Occipital lobe (tissue), 2 donors: ENCODE measurements around the gene UBE2U. TPM values are rescaled to one million over a fixed set of nuclear protein-coding genes. Genes with fewer than 3 reads are reported as not detected.
"Not testable (repeated sequence)": the region's sequence is repeated elsewhere in the genome, so short reads cannot be mapped to it uniquely, and the experiment has no call there.

ENCODE experiments used
- DNase-seq: peaks from one replicate; lab custom pipeline; 2025; lab: John Stamatoyannopoulos, UW
- total RNA-seq: library from RNA; depleted of rRNA; stranded (reverse); fragments of >200 nt; gene quantifications from one replicate; pipeline ENCODE4 v1.2.3, GENCODE V29; 2014

UBE2U gene
- total RNA-seq, 1 donor from 2014 or later: not detected

GRCh38 chr1:64239519-64239918 lies 36.1 kb downstream of the UBE2U start:
- not testable (repeated sequence) for DNase-seq

- DNase-seq: no peak
These were observed 36.8 kb downstream of the UBE2U start for GRCh38 chr1:64240206-64240605.

DNA sequence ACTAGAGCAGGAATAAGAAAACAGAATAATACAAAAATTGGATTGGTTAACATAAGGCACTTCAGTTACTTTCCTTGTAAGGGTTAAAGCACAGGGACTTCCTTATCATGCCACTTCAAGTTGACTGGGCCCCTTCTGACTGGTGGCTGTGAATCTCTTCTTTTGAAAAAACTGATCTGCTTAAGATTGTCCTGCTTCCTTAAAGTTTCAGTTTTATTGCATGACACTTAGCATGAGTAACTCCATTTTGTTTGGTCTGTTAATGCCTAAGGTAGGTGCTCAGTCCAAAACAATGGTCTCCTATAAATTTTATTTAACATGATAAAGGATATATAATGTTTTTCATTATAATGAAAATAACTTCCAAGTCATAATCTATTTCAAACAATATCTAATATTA lies 37.6 kb downstream of the UBE2U start:
- DNase-seq: no peak

DNA sequence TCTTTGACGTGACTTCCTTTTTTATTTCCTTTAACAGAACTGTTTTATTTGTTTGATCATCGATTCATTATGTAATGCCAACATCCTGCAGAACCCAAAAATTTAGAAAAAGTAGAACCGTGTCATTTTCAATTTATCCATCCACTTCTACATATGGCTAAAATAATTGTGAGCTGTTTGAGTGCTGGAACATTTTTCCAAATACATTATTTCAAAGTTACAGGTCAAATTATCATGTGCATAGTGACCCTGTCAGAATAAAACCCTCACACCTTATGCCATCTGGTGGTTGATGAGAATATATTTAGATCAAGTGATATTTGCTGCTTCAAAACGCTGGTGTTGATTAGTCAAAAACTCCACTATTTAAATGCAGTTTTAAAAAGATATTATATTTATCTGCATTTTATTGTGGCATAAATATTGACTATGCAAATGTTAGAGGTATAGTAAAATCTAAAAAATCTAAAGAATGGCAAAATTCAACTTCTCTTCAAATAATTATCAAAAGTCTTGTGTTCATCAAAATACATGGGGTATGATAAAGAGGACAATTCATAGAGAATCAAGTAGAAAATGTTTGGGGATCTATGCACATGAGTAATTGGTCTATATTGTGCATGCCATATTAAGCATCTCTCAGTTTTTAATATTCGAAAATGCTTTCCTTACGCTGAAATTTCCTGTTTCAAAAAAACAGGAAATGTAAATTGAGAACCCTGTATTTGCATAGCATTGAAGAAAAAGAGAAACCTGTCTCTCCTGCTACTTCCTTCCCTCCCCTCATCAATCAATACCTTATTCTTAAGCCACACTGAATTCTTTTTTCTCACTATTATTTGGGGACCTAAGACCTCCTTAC lies 39.7 kb downstream of the UBE2U start:
- DNase-seq: no peak

GRCh38 chr1:64243757-64244080 lies 40.3 kb downstream of the UBE2U start:
- no peak for DNase-seq

GRCh38 chr1:64245495-64245894 lies 42.1 kb downstream of the UBE2U start:
- DNase-seq: no peak

DNA sequence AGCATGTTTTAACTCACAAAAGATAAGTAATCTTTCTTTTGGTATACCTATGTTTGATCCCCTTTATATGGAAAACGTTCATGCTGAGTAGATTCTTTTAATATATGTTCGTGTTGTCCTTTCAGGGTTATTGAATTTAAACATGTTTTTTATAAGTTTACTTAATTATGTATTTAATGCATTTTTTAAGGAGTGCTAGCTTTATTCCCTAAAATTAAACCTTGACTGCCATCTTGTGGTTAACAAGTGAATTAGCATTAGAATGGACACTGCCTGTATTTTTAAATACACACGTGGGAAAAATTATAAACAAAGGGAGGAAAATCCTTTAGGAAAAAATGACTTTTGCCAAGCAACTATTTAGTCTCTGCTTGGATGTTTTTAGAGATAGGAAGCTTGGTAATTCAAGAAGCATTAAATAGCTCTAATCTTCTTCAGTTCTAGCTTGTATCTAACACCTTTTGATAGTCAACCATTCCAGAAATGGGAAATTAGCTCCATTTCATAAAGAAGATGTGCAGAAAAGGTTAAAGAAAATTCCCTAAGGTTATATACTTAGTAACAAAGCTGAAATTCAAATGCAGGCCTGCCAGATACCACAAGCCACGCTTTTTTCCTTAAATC lies 43.0 kb downstream of the UBE2U start:
- no peak for DNase-seq

DNA sequence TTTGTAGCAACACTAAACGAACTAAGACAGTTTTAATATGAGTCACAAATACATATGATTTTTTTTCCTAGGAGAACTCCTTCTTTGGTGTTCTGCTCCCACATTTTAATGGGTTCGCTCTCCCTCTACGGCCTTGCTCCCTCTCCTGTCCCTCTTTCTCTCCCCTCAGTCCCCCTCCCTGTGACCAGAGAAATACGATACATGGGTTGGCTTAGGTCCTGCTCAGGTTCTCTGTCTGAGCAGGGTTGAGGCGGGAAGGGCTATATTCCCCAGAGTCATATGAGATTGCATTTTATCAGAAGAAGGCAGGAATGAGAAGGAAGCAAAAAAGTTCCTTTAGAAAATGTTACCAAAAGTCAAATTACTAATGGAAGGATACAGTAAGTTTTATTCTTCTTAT lies 44.6 kb downstream of the UBE2U start:
- no peak for DNase-seq

- not testable (repeated sequence) for DNase-seq
These were observed 47.0 kb downstream of the UBE2U start for GRCh38 chr1:64250472-64250871.

DNA sequence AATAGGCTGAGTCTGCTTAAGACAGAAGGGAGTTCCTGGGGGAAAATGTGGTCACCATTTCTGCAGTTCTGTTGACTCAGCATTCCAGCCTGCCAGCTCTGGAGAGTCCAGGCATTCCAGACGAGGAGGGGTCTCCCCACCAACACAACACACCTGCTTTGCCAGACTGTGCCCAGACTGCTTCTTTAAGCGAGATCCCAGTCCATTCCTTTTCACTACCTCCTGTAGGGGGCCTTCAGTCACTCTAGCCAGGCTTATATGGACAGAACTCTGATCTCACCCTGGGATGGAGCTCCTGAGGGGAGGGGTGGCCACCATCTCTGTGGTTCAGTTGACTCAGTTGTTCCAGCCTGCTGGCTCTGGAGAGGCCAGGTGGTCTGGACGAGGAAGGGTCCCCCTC lies 48.5 kb downstream of the UBE2U start:
- no peak for DNase-seq

- not testable (repeated sequence) for DNase-seq
These were observed 53.8 kb downstream of the UBE2U start for GRCh38 chr1:64257233-64257632.

DNA sequence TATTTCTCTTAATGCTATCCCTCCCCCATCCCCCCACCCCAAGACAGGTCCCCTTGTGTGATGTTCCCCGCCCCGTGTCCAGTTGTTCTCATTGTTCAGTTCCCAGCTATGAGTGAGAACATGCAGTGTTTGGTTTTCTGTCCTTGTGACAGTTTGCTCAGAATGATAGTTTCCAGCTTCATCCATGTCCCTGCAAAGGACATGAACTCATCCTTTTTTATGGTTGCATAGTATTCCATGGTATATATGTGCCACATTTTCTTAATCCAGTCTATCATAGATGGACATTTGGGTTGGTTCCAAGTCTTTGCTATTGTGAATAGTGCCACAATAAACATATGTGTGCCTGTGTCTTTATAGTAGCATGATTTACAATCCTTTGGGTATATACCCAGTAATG lies 55.0 kb downstream of the UBE2U start:
- DNase-seq: not testable (repeated sequence)

DNA sequence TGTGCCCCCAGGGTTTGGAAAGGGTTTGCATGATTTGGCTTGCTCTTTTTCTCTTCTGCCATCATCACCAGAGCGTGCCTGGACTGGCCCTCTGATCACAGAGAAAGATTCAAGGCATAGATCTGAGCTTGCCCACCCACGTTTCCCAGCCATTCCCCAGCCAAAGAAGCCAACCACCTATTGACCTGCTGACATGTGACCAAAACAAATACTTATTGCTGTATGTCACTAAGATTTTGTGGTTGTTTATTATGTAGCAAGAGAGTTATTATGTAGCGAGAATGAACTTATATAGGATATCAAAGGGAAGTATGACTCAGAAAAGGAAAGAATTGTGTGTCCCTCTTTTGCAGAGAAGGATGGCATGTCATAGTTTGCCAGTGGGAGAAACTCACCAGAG lies 59.9 kb downstream of the UBE2U start:
- no peak for DNase-seq

GRCh38 chr1:64263856-64264255 lies 60.4 kb downstream of the UBE2U start:
- DNase-seq: no peak

- DNase-seq: no peak
These were observed 61.7 kb downstream of the UBE2U start for GRCh38 chr1:64265141-64265540.

DNA sequence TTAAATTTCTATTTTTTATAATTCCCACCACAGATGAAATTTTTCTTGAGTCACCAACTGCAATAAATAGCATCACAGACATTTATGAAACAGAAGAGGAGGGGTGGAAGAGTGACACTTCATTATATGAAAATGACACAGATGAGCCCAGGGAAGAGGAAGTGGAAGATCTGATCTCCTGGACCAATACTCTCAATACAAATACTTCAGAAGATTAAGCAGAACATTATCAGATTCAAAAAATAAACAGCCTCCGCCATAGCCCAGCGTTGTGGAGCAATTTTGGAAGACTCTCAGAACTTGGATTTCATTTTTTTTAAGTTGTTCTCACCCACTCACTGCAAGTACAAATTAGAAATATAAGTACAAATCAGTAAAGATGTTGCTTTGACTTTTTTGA lies 63.6 kb downstream of the UBE2U start:
- no peak for DNase-seq

GRCh38 chr1:64268653-64269557 lies 65.5 kb downstream of the UBE2U start:
- DNase-seq: peak; percentile 29

GRCh38 chr1:64269558-64269884 lies 66.1 kb downstream of the UBE2U start:
- no peak for DNase-seq

- no peak for DNase-seq
These were observed 76.6 kb downstream of the UBE2U start for GRCh38 chr1:64280001-64280400.

DNA sequence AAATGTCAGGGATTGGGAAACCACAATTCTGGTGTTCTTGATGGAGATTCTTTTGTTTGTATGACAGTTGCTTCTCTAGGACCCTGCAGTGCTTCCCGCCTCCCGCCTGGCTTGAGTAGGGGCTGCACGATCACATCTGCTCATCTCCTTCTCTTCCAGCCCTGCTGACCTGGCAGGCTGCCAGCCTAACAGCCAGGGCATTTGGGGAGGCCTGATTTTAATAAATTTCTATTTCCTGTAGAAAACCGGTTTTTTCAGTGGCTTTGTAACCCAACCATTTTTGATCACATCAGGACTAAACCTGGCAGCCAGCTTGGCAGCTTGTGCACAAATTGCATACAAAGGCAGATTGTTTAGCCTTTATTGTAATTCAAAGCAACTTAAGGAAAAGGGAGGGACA lies 78.9 kb downstream of the UBE2U start:
- peak; percentile 2 for DNase-seq

- DNase-seq: no peak
These were observed 83.6 kb downstream of the UBE2U start for GRCh38 chr1:64287071-64287470.

DNA sequence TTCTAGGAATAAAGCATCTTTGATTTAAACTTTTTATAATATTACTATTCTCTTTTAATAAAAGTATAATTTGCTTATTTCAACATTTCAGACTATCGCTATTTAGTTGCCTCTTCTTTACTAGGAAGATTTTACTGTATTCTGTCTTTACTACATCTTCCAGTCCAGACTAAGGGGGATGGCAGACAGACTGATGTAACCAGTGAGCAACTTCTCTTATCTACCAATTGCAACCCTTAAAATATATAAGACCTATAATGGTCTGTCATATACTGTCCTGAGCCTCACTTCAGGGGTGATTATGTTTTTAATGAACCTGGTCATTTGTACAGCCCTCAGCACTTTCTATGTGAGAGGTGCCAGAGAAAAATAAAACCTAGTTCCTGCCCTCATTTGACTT lies 87.0 kb downstream of the UBE2U start:
- DNase-seq: no peak
